ENCODE measurements around the gene FGF7. TPM values are rescaled to one million over a fixed set of nuclear protein-coding genes. Genes with fewer than 3 reads are reported as not detected.
"Not testable (repeated sequence)": the region's sequence is repeated elsewhere in the genome, so short reads cannot be mapped to it uniquely, and the experiment has no call there.

The FGF7 gene
- total RNA-seq, 3 donors from 2014 or later, result 33.7 to 178 (median 42.9) TPM

DNA sequence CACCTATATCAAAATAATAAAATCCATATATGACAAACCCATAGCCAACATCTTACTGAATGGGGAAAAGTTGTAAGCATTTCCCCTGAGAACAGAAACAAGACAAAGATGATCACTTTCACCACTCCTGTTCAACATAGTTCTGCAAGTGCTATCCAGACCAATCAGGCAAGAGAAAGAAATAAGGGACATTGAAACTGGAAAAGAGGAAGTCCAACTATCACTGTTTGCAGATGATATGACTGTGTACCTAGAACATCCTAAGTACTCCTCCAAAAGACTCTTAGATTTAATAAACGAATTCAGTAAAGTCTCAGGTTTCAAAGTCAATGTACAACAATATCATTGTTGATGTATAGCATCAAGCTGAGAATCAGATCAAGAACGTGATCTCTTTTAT lies 35.6 kb upstream of the FGF7 start:
- no peaks in the 10 kb centered on the region for H3K27me3 ChIP-seq
- intact Hi-C loops (cut with DNase I; ENCODE audit: low total_unique reads), result no loop called here
- H3K36me3 ChIP-seq, result no peaks in the 10 kb centered on the region
- H3K4me3 ChIP-seq, result no peak overlapping the region
- DNase-seq (ENCODE audit: low spot score in 2 of 2), result no peak
- H3K27ac ChIP-seq, result no peak overlapping the region
- no peaks in the 10 kb centered on the region for H3K4me1 ChIP-seq
- no peaks in the 10 kb centered on the region for H3K9me3 ChIP-seq
- TF ChIP-seq CTCF (IDR thresholded peaks at IDR 0.05) (no peak), POLR2AphosphoS5 (IDR thresholded peaks at IDR 0.05) (no peak), POLR2A (IDR thresholded peaks at IDR 0.05) (no peak)

DNA sequence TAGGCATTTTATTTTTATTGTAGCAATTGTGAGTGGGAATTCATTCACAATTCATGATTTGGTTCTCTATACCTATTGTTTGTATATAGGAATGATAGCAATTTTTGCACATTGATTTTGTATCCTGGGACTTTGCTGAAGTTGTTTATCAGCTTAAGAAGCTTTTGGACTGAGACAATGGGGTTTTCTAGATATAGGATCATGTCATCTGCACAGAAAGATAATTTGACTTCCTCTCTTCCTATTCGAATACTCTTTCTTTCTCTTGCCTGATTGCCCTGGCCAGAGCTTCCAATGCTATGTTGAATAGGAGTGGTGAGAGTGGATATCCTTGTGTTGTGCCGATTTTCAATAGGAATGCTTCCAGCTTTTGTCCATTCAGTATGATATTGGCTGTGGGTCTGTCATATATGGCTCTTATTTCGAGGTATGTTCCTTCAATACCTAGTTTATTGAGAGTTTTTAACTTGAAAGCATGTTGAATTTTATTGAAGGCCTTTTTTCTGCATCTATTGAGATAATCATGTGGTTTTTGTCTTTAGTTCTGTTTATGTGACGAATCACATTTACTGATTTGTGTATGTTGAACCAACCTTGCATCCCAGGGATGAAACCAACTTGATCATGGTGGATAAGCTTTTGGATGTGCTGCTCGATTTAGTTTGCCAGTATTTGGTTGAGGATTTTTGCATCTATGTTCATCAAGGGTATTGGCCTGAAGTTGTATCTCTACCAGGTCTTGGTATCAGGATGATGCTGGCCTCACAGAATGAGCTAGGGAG lies 20.3 kb upstream of the FGF7 start:
- H3K4me3 ChIP-seq; H3K36me3 ChIP-seq; DNase-seq (ENCODE audit: low spot score in 2 of 2); H3K4me1 ChIP-seq; H3K27ac ChIP-seq; intact Hi-C loops (cut with DNase I; ENCODE audit: low total_unique reads); H3K9me3 ChIP-seq; H3K27me3 ChIP-seq: not testable (repeated sequence)

- Histone ChIP-seq H3K27me3 (no peaks in the 10 kb centered on the region), H3K4me1 (no peaks in the 10 kb centered on the region), H3K36me3 (no peaks in the 10 kb centered on the region), H3K9me3 (no peaks in the 10 kb centered on the region), H3K27ac (no peak overlapping the region), H3K4me3 (no peak overlapping the region)
- DNase-seq (ENCODE audit: low spot score in 2 of 2), result no peak
- TF ChIP-seq POLR2AphosphoS5 (IDR thresholded peaks at IDR 0.05) (no peak), POLR2A (IDR thresholded peaks at IDR 0.05) (no peak), CTCF (IDR thresholded peaks at IDR 0.05) (no peak)
- intact Hi-C loops (cut with DNase I; ENCODE audit: low total_unique reads), result no loop called here
Measured at GRCh38 chr15:49406352-49407118, 16.5 kb upstream of the FGF7 start.

GRCh38 chr15:49410641-49411040 lies 12.4 kb upstream of the FGF7 start:
- no peak for DNase-seq (ENCODE audit: low spot score in 2 of 2)
- Histone ChIP-seq H3K4me1 (no peaks in the 10 kb centered on the region), H3K4me3 (no peak overlapping the region), H3K27ac (no peak overlapping the region), H3K36me3 (no peaks in the 10 kb centered on the region), H3K27me3 (no peaks in the 10 kb centered on the region), H3K9me3 (no peaks in the 10 kb centered on the region)
- intact Hi-C loops (cut with DNase I; ENCODE audit: low total_unique reads), result no loop called here
- TF ChIP-seq CTCF (IDR thresholded peaks at IDR 0.05) (no peak), POLR2AphosphoS5 (IDR thresholded peaks at IDR 0.05) (no peak), POLR2A (IDR thresholded peaks at IDR 0.05) (no peak)

GRCh38 chr15:49412797-49413196 lies 10.2 kb upstream of the FGF7 start:
- Histone ChIP-seq H3K4me1 (no peaks in the 10 kb centered on the region), H3K4me3 (no peak overlapping the region), H3K9me3 (no peaks in the 10 kb centered on the region), H3K36me3 (no peaks in the 10 kb centered on the region), H3K27me3 (no peaks in the 10 kb centered on the region), H3K27ac (no peak overlapping the region)
- intact Hi-C loops (cut with DNase I; ENCODE audit: low total_unique reads), result no loop called here
- TF ChIP-seq POLR2A (IDR thresholded peaks at IDR 0.05), result no peak
- TF ChIP-seq POLR2AphosphoS5 (IDR thresholded peaks at IDR 0.05), result no peak
- TF ChIP-seq CTCF (IDR thresholded peaks at IDR 0.05), result no peak
- no peak for DNase-seq (ENCODE audit: low spot score in 2 of 2)

Measured in breast epithelium (tissue), 4 donors.